ENCODE results near the gene TTBK1. TPM values are rescaled to one million over a fixed set of nuclear protein-coding genes. Genes with fewer than 3 reads are reported as not detected.

The TTBK1 gene
- total RNA-seq, 2 experiments from 2014 or later: 0.02 TPM; not detected in 1

GRCh38 chr6:43228951-43229802, 14.1 kb upstream of the TTBK1 start, which contains the start of gene DNPH1:
DNPH1 (minus strand) TSS chr6:43229481; CDS start chr6:43229456, 25 bp downstream.
- peaks cover 41% of the 10 kb centered on the region for H3K4me1 Mint-ChIP-seq (ENCODE audit: low read depth)
- peak within 1 kb of the TSS; percentile 89 for H3K27ac Mint-ChIP-seq
- intact Hi-C loops (cut with micrococcal nuclease): loop anchor here (1.0 kb wide), 1 partner anchor 18 kb away; no protein-coding TSS in a partner anchor
- DNase-seq: peak; percentile 79
- H3K4me3 Mint-ChIP-seq: peak within 1 kb of the TSS; percentile 90
- H3K9me3 Mint-ChIP-seq: no peaks in the 10 kb centered on the region
- peaks cover 28% of the 10 kb centered on the region for H3K36me3 Mint-ChIP-seq (ENCODE audit: low read depth)
- CTCF ChIA-PET: interaction anchor here (0.5 to 3.8 kb wide), 22 partner anchors 9 to 295 kb away, joined by 3 to 15 read pairs (median 3); partner anchors contain the start of genes CRIP3, PPP2R5D and TTBK1
- no peaks in the 10 kb centered on the region for H3K27me3 Mint-ChIP-seq (ENCODE audit: low read depth)

- Mint-ChIP-seq H3K27me3 (ENCODE audit: low read depth) (no peaks in the 10 kb centered on the region), H3K4me3 (peak overlapping the region; percentile 84), H3K4me1 (ENCODE audit: low read depth) (peaks cover 37% of the 10 kb centered on the region), H3K36me3 (ENCODE audit: low read depth) (peaks cover 25% of the 10 kb centered on the region), H3K27ac (peak overlapping the region; percentile 89), H3K9me3 (no peaks in the 10 kb centered on the region)
- CTCF ChIA-PET: interaction anchor here (0.6 to 3.8 kb wide), 17 partner anchors 8 to 282 kb away, joined by 3 to 15 read pairs (median 4); partner anchors contain the start of genes CRIP3 and TTBK1
- no peak for DNase-seq
- intact Hi-C loops (cut with micrococcal nuclease): loop anchor here (1.0 kb wide), 1 partner anchor 17 kb away; no protein-coding TSS in a partner anchor
Measured at GRCh38 chr6:43229803-43230620, 13.3 kb upstream of the TTBK1 start.

GRCh38 chr6:43231053-43231452, 12.2 kb upstream of the TTBK1 start:
- CTCF ChIA-PET: interaction anchor here (2.7 to 3.8 kb wide), 2 partner anchors 77 to 276 kb away, joined by 10 to 14 read pairs; partner anchors contain the start of gene CRIP3
- no peak for DNase-seq
- Mint-ChIP-seq H3K27me3 (ENCODE audit: low read depth) (no peaks in the 10 kb centered on the region), H3K27ac (no peak overlapping the region), H3K4me3 (no peak overlapping the region), H3K4me1 (ENCODE audit: low read depth) (peaks cover 27% of the 10 kb centered on the region), H3K9me3 (no peaks in the 10 kb centered on the region), H3K36me3 (ENCODE audit: low read depth) (peaks cover 17% of the 10 kb centered on the region)
- intact Hi-C loops (cut with micrococcal nuclease): no loop called here

GRCh38 chr6:43231735-43232450, 11.4 kb upstream of the TTBK1 start:
- no peak overlapping the region for H3K4me3 Mint-ChIP-seq
- H3K27me3 Mint-ChIP-seq (ENCODE audit: low read depth): no peaks in the 10 kb centered on the region
- CTCF ChIA-PET: no interaction called here
- no peaks in the 10 kb centered on the region for H3K9me3 Mint-ChIP-seq
- peaks cover 19% of the 10 kb centered on the region for H3K4me1 Mint-ChIP-seq (ENCODE audit: low read depth)
- DNase-seq: no peak
- peaks cover 10% of the 10 kb centered on the region for H3K36me3 Mint-ChIP-seq (ENCODE audit: low read depth)
- H3K27ac Mint-ChIP-seq: no peak overlapping the region
- intact Hi-C loops (cut with micrococcal nuclease): no loop called here

GRCh38 chr6:43235841-43236240, 7.4 kb upstream of the TTBK1 start:
- Mint-ChIP-seq H3K4me1 (ENCODE audit: low read depth) (no peaks in the 10 kb centered on the region), H3K9me3 (peaks cover 4% of the 10 kb centered on the region), H3K4me3 (no peak overlapping the region), H3K27me3 (ENCODE audit: low read depth) (peaks cover 6% of the 10 kb centered on the region), H3K36me3 (ENCODE audit: low read depth) (no peaks in the 10 kb centered on the region), H3K27ac (no peak overlapping the region)
- CTCF ChIA-PET: no interaction called here
- intact Hi-C loops (cut with micrococcal nuclease): no loop called here
- DNase-seq: no peak

- CTCF ChIA-PET: interaction anchor here (1.9 kb wide), 1 partner anchor 10 kb away, joined by 15 read pairs; the partner anchor contains the start of gene DNPH1
- intact Hi-C loops (cut with micrococcal nuclease): no loop called here
- H3K27me3 Mint-ChIP-seq (ENCODE audit: low read depth): peaks cover 17% of the 10 kb centered on the region
- H3K9me3 Mint-ChIP-seq: peaks cover 4% of the 10 kb centered on the region
- no peak for DNase-seq
- no peaks in the 10 kb centered on the region for H3K4me1 Mint-ChIP-seq (ENCODE audit: low read depth)
- H3K36me3 Mint-ChIP-seq (ENCODE audit: low read depth): no peaks in the 10 kb centered on the region
- no peak overlapping the region for H3K27ac Mint-ChIP-seq
- H3K4me3 Mint-ChIP-seq: no peak overlapping the region
Measured at GRCh38 chr6:43239054-43239453, 4.2 kb upstream of the TTBK1 start.

- Mint-ChIP-seq H3K36me3 (ENCODE audit: low read depth) (no peaks in the 10 kb centered on the region), H3K4me1 (ENCODE audit: low read depth) (no peaks in the 10 kb centered on the region), H3K27ac (no peak overlapping the region), H3K4me3 (no peak overlapping the region), H3K27me3 (ENCODE audit: low read depth) (peaks cover 17% of the 10 kb centered on the region), H3K9me3 (peaks cover 4% of the 10 kb centered on the region)
- CTCF ChIA-PET: interaction anchor here (1.2 kb wide), 1 partner anchor 11 kb away, joined by 8 read pairs; the partner anchor contains the start of gene DNPH1
- DNase-seq: no peak
- intact Hi-C loops (cut with micrococcal nuclease): no loop called here
Measured at GRCh38 chr6:43240950-43241349, 2.3 kb upstream of the TTBK1 start.

- H3K9me3 Mint-ChIP-seq: peaks cover 4% of the 10 kb centered on the region
- no peak overlapping the region for H3K27ac Mint-ChIP-seq
- no peak for DNase-seq
- H3K4me3 Mint-ChIP-seq: no peak overlapping the region
- H3K4me1 Mint-ChIP-seq (ENCODE audit: low read depth): no peaks in the 10 kb centered on the region
- H3K36me3 Mint-ChIP-seq (ENCODE audit: low read depth): no peaks in the 10 kb centered on the region
- CTCF ChIA-PET: no interaction called here
- H3K27me3 Mint-ChIP-seq (ENCODE audit: low read depth): peaks cover 17% of the 10 kb centered on the region
- intact Hi-C loops (cut with micrococcal nuclease): no loop called here
Measured at GRCh38 chr6:43241446-43241845, 1.8 kb upstream of the TTBK1 start.

- Mint-ChIP-seq H3K27me3 (ENCODE audit: low read depth) (peaks cover 17% of the 10 kb centered on the region), H3K27ac (no peak overlapping the region), H3K4me1 (ENCODE audit: low read depth) (peaks cover 9% of the 10 kb centered on the region), H3K9me3 (peaks cover 4% of the 10 kb centered on the region), H3K36me3 (ENCODE audit: low read depth) (no peaks in the 10 kb centered on the region), H3K4me3 (no peak overlapping the region)
- DNase-seq: no peak
- intact Hi-C loops (cut with micrococcal nuclease): no loop called here
- CTCF ChIA-PET: interaction anchor here (1.2 kb wide), 1 partner anchor 14 kb away, joined by 3 read pairs; the partner anchor contains the start of gene DNPH1
Measured at GRCh38 chr6:43243664-43244321, 512 bp downstream of the TTBK1 start.

GRCh38 chr6:43246301-43247113, 3.2 kb downstream of the TTBK1 start:
- H3K36me3 Mint-ChIP-seq (ENCODE audit: low read depth): no peaks in the 10 kb centered on the region
- DNase-seq: peak; percentile 28
- H3K4me3 Mint-ChIP-seq: peak overlapping the region; percentile 73
- no peaks in the 10 kb centered on the region for H3K9me3 Mint-ChIP-seq
- peaks cover 18% of the 10 kb centered on the region for H3K4me1 Mint-ChIP-seq (ENCODE audit: low read depth)
- CTCF ChIA-PET: interaction anchor here (0.8 to 1.3 kb wide), 4 partner anchors 17 to 259 kb away, joined by 3 to 5 read pairs (median 3); partner anchors contain the start of gene DNPH1
- no peak overlapping the region for H3K27ac Mint-ChIP-seq
- intact Hi-C loops (cut with micrococcal nuclease): loop anchor here (1.0 to 2.0 kb wide), 3 partner anchors 17 to 72 kb away; partner anchors contain the start of gene DNPH1
- peaks cover 16% of the 10 kb centered on the region for H3K27me3 Mint-ChIP-seq (ENCODE audit: low read depth)
